Hematopoietic multipotent progenitor cell treated with erythropoietin and hydrocortisone succinate and interleukin-3 and kit ligand, for 17 days (in vitro differentiated cells): ENCODE data around the gene PTDSS2.
"Not testable (repeated sequence)": the region's sequence is repeated elsewhere in the genome, so short reads cannot be mapped to it uniquely, and the experiment has no call there.

Source experiments
- DNase-seq: peaks from one replicate; pipeline ENCODE4 v3.0.0-alpha.2; 2015; ENCODE audit warnings: low spot score

PTDSS2 gene

DNA sequence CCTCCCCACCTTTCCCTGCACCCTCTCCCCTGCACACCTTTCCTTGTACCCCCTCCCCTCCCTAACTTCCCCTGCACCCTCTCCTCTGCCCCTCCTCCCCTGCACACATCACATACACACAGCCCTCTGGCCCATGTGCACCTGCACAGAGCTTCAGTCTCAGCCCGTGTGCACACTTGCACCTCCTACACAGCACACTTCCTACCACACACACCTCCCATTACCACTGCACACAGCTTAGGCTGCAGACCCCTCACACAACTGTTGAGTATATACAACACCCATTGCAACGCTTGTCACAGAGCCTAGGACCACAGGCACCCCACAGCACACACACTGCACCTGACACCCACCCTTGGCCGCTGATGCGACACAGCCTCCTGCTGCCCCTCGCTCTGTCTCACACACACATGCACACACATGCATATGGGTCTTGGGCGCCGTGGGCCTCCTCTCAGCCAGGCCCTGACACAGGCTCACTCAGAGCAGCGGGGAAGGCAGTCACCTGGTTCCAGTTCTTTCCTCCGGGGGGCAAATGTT, 35.7 kb upstream of the PTDSS2 start:
- DNase-seq, result no peak

DNA sequence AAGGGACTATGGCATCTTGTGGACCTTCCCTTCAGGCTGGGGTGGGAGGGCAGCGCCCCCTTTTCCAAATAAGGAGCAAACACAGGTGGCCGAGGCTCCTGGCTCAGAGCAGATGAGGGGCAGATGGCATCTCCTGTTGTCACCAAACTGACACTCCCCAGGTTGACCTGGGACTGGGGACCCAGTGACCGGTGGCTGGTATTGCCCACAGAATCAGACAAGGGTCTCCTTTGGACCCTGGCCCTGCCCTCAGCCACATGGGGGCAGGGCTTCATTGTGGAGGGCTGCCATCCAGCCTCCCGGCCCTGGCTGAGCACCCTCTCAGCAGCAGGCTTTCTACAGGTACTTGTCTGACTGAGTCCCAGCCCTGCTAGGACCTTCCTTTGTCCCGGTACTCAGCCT, 34.4 kb upstream of the PTDSS2 start:
- DNase-seq, result no peak

DNA sequence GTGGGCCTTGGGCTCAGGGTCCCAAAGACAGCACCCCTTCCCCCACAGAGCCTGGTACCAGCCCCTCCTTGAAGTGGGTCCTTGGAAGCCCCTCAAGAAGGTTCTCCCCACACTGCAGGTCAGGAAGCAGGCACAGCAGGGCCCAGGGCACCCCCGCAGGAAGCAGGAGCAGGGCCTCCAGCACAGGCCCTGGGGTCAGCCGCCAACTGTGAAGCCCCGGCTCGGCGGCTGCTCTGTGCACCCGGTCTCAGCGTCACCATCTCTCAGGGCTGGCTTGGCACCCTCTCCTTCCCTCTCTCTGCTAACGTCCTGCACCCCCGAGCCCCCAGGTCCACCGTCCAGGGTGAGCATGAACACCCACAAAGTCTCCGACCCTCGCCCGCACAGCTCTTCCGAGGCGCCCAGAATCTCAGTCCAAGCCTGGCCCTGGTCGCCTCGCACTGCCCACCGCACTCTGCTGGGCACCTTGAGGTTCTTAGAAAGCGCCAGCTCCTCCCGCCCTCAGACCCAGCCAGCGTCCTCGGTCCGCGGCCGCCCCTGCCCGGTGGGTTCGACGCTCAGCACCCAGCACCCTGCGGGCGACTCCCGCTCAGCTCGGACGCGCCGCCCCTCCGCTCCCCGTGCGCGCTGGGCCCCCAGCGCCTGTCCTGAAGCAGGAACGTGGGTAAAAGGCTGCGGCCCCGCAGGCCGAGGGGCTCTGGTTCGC, 33.9 kb upstream of the PTDSS2 start:
- no peak for DNase-seq

DNA sequence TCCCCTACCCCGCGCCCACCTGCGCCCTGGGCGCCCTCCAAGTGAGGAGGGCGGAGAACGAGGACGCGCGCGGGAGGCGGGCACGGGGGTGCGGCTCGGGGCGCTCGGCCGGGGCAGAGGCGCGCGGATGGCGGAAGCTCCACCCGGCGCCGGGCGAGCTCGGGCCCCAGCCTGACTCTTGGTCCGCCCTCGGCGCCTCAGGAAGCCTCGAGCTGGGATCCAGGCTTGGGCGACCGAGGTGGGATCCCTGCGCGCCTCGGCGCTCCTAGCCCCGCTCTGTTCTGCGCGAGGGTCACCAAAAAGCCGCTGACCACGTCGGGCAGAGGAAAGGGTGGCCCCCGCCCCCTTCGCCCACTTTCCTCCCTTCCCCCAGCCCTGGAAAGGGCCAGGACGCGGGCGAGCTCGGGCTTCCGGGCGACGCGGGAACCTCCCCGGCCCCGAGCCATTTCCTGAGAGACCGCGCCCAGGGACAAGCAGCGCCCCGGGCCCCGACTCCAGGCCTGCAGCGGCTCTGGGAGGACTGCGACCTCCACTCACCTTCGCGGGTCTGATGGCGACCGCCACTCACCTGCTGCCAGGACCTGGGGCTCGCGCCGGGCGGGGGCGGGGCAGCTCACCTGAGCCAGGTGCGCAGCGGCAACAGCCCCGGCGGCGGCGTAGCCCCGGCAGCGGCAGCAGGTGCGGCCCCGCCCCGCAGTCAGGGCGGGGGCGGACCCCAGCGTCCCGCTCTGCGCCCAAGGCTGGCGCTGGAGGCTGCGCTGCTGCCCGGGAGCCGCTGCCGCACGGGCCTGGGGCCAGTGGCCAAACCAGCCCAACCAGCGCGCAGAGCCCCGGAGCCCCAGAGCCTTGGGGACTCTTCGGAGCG, 33.1 kb upstream of the PTDSS2 start:
- no peak for DNase-seq

DNA sequence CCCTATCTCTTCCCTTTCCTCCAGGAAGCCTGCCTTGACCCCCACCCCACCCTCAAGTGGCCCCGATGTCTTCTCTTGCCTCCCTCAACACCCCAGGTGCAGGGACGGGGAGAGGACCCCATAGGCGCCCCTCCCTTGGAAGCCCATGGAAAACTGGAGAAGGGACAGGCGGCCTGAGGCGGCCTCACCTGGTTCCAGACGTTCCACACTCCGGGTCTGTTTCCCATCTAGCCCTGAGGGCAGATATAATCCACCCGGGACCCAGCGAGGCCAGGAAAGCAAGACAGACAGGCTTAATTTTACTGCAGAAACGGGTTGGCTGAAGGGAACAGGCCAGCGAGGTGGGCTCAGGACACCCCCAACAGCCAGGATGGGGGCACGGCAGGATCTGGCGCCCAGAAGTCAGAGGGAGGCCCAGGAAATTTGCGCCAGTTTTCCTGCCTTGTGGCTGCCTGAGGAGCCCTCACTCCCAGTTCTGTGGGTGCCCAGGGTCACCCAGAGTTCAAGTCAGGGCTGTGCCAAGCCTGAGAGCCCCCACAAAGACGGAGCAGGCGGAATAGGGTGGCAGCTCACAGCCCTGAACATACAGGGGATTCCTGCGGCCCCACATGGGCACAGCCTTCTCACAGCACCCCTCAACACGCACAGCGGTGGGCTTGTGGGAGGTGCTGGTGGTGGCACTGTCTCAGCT, 32.3 kb upstream of the PTDSS2 start:
- no peak for DNase-seq

DNA sequence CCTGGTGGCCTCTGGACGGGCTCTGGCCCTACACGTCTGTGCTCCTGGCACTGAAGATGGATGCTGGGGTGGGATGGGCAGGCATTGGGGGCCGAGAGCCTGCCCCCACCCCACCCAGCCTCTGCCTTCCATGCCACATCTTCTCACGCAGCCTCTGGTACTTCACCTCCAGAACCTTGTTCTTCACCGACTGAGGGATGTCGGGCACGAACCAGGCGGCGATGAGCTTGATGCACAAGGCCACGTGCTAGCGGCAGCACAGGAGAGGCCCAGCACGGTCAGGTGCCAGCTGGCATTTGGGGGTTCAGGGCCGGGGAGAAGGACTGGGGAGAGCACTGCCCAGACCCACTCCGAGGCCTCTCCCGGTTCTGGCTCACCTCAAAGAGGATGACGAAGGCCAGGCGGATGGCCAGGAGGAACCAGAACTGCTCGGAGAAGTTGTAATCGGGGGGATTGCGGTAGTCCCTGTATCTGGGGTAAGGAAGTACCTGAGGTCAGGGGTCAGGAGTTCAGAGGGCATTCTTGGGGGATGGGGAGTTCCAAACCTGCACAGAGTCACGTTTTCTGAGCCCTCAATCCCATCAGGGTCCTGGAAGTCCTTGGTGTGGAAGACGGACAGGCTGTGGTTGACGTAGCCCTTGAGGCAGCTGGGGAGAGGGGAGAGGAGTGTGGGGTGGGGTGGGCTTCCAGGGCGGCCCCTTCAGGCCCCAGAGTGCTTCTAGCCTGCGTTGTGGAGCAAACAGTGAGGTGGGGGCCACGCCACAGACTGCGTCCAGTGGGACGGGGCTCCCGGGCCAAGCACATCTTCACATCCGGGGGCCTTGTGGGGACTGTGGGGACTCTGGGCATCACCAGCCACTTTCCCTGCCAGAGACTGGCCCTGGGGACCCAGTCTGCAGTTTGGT, 31.5 kb upstream of the PTDSS2 start:
- no peak for DNase-seq

DNA sequence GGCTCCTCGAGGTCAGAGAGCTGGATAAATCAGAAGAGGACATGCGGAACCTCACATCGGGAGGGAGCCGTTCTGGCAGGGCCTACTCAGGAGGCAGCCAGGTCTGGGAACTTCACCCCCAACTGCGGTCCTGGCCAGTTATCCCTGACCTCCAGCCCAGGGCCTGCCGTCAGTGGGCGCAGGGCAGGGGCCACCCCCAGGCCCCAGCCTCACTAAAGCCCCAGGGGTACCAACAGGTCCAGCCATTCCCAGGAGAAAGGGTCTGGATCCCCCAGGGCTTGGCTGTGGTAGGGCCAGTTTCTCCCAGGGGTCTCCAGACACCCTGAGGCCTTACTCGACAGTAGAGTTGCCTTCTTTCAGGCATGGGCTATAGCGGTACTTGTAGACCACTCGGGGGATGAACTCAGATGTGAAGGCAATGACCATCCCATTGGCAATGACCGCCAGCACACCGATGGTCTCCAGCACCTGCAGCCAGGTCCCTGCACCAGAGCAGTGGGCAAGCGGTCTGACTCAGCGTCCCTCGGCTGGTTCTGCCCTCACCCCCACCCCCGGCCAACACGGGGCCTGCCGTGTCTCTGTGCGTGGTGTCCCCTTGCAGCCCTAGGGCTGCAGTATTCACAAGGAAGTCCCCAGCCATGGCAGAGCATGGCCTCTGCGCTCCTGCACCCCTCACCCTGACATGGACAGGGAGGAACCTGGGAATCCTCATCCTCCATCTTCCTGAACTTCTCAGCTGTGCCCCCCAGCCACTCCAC, 30.7 kb upstream of the PTDSS2 start:
- no peak for DNase-seq

DNA sequence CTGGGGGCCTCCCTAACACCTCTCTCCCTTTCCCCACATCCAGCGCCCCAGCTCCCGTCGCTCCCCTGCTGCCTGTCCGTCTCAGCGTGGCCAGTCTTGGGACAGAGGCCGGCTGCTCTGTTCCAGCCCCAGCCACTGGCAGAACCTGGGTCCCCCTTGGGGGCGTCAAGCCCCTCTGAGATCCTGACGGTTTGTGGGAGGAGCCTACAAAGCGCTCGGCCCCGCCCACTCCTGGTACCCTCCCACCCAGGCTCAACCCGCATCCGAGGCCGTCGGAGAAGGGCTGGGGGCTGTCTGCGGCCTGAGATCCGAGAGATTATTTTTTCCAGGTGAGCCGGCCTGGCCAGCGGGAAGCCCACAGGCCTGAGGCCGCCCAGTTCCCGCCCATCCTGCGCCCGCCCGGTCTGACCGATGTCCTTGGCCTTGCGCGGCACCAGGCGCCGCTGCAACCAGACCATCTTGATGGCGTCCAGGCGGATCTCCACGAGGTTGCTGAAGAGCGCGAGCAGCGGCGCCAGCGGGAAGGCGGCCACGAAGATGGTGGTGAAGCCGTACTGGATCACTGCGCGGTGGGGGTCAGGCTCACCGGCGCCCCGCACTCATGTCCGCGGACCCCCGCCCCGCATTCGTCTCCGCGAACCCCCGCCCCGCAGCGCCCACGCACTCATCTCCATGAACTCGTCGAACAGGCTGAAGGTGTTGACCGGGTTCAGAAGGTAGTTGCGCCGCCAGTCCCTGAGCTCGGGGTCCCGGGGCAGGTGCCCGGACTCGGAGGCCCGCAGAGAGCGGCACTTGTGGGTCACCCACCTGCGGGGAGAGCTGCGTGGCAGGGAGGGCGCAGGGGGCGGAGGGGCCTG, 29.8 kb upstream of the PTDSS2 start:
- no peak for DNase-seq

DNA sequence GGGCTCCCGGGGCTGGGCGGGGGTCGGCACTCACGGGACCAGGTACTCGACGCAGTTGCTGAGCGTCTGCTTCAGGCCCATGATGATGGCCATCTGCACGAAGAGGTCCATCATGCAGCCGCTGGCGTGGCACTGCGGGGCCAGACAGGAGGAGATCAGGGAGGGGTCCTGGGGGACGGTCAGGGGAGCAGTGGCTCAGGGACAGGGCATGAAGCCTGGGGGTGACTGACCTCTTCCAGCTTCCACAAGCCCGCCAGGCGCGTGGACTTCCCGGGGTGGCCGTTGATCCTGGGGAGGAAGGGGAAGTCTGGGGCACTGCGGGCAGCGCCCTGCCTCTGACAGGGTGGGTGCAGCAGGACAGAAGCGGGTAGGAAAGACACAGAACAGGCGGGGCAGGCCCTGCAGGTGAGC, 29.2 kb upstream of the PTDSS2 start:
- DNase-seq, result no peak

DNA sequence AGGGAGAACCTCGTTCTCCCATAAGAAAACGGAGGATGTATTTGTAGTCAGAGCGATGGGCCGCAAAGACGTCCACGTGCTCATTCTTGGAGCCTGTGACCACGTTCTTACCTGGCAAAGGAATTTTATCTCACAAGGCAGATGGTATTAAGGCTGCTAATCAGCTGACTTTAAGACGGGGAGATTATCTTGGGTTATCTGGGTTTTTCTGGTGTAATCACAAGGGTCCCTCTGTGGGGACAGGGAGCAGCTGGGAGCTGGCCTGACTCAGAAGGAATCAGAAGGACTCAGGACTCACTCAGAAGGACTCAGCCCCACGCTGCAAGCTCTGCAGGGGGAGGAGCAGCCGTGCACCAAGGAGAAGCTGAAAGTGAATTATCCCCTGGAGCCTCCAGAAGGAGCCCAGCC, 27.8 kb upstream of the PTDSS2 start:
- no peak for DNase-seq

DNA sequence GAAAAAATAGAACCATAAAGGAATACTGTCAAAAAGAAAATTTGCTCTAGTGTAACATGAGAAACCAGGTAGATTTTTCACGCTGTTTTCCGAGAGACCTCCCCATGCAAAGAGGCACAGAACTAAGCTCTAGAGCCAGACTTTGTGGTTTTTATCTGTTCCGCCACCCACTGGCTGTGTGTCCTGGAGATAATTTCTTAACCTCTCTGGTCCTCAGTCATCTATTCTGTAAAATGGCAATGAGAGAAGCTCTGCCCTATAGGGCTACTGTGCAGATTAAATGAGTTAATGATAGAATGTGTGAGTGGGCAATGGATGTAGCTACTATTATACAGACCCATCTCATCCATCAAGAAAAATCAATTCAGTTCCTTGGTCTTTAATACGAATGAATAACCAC, 25.8 kb upstream of the PTDSS2 start:
- no peak for DNase-seq

DNA sequence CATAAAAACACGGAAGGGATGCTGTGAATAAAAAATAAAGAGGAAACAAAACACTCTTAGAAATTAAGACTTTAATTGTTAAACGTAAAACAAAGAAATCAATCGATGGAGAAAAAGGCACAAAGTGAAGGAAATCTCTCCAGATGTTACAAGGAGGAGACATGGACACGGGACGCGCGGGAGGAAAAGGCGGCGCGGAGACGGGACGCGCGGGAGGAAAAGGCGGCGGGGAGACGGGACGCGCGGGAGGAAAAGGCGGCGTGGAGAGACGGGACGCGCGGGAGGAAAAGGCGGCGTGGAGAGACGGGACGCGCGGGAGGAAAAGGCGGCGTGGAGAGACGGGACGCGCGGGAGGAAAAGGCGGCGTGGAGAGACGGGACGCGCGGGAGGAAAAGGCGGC, 25.3 kb upstream of the PTDSS2 start:
- not testable (repeated sequence) for DNase-seq

DNA sequence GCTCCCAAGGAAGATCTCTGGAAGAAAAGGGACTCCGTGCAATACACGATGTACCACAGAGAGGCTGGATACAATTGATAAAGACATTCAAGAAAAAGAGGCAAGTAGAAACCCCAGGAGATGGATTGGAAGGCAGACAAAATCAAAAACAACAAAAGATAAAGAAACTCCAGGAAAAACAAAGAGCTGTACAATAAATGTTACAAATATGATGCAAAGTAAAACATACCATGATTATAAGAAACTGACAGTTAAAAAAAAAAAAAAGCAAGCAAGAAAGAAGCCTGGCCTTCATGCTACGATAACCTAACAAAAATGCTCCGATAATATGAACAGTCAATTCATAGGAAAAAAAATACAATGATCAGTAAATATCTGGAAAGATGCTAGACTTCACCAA, 24.8 kb upstream of the PTDSS2 start:
- no peak for DNase-seq

DNA sequence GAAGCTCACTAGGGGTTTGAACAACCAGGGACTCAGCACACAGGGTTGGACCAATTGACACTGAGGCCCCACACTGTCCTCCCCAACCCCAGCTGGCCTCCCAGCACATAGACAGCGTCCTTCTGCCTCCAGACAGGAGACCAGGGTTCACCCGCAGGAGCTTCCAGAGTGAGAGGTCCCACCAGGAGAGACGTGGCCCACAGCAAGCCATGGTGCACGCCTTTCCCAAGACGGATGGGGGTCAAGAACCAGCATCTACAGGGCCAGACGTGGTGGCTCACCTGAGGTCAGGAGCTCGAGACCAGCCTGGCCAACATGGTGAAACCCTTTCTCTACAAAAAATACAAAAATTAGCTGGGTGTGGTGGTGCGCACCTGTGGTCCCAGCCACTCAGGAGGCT, 23.2 kb upstream of the PTDSS2 start:
- no peak for DNase-seq

DNA sequence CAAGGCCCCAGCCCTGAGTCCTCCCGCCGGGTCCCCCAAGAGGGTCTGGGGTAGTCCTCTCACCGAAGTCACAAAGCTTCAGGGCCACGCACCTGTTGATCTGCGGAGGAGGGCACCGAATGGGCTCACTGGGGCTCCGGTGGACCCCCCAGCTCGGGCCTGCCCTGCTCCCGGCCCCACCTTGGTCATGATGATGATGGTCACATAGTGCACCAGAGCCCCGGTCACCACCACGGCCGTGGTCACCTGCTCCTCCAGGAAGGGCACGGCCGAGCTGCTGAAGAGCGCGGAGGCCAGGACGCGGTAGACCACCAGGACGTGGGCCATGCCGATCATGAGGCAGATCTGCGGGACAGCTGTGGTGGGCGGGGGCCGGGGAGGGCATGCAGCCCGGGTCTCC, 21.8 kb upstream of the PTDSS2 start:
- DNase-seq, result no peak

DNA sequence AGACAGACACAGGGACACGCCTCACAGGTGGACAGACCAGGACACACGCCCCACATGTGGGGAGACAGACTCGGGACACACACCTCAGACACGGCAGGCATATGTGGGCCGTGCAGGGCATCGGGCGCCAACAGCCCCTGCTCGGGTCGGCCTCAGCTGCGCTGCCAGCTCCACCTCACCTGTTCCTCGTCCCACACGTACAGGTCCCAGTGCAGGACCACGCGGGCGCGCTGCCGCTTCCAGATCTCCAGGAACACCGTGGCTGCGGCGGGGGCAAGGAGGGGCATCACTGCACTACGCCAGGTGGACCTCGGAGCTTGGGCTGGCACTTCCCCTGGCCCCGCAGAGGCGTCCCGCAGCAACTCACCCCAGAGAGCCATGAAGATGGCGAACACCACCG, 20.7 kb upstream of the PTDSS2 start:
- DNase-seq, result no peak

DNA sequence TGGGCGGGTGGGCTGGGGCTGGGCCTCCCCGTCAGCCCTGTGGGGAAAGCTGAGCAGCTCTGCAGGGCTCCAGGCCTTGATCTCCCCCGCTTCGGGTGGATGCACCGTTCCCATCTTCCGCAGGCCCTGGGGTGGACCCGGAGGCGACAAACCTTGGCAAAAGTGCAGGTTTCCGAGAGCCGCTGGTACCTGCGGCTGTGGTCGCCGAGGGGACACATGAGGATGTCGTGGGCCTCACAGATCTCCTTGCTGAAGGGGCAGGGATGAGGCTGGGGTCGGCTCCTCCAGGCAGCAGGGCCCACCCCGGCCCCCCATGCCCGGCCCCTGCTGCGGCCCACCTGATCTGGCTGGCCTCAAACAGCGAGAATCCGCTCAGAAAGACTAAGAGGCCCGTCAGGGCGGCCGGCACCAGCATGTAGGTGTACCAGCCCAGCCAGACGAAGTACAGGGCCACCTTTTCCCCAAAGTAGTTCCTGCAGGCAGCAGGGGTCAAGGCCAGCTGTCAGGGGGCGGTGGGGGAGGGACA, 20.1 kb upstream of the PTDSS2 start:
- DNase-seq, result no peak

DNA sequence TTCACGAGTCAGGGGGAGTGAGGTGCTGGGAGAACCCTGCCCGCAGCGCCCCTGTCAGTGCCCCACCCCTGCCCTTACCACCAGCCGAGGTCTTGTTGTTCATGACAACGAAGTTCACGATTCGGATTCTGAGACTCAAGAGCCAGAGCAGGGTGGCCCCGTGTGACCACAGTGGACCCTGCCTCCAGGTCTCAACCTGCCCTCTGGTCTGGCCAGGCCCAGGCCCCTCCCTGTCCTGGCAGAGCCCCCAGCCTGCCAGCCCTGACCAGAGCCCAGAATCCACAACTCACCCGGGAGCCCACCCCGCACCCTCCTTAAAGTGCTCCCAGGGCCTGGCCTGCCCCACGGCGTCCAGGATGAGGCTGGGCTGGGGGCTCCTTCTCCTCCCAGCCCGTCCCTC, 18.2 kb upstream of the PTDSS2 start:
- no peak for DNase-seq

DNA sequence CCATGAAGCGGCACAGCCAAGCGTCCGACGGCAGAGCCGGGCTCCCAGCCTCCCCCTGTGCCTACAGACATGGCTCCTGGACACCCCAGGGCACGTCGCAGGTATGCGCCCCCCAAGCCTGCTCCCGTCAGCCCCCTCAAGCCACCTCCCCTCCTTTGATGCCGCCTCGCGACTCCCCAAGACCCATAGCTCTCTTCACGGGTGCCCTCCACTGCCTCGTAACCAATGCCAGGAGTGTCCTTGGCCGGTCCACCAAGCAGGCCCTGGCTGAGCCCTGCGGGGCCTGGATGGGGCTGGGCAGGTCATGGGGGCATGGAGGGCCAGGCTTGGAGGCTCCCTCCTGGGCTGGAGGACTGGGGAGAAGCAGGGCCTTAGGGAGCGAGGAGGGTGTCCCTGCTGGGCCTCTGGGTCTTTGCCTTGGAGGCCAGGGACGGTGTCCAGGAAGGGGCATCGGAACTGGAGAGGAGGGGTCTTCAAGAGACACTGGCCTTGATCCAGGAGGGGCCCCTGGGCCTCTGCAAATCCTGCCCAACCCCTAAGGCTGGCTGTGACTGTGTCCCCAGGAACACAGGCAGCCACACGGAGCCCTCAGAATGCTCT, 17.5 kb upstream of the PTDSS2 start:
- DNase-seq, result no peak
